CD4-positive, alpha-beta T cell (primary cell): ENCODE measurements around the gene KDM2A. TPM values are rescaled to one million over a fixed set of nuclear protein-coding genes. Genes with fewer than 3 reads are reported as not detected.
A peak's percentile ranks its signal among the peaks of the same experiment; 100 is the strongest.

Source experiments
- ATAC-seq: fragments of 200-7000 bp; cut with Tn5 transposase; one replicate; pipeline ENCODE4 v1.10.0; 2022; ENCODE audit warnings: mild to moderate bottlenecking; ENCODE audit not compliant: poor library complexity
- CTCF ChIA-PET: fragments of 350-600 bp; sonication (Branson Sonifier 250); formaldehyde crosslinking; loops from one replicate; lab custom pipeline; 2021; ENCODE audit warnings: antibody characterized with exemption, inconsistent platforms; lab: Charles Lee
- POLR2A ChIA-PET: fragments of 350-600 bp; sonication (Branson Sonifier 250); formaldehyde crosslinking; loops from one replicate; lab custom pipeline; 2021; ENCODE audit warnings: antibody characterized with exemption, inconsistent platforms; lab: Charles Lee
- DNase-seq, 14 experiments: peaks; one replicate each; pipeline ENCODE4 v3.0.0-alpha.2; 2013 to 2020; ENCODE audit warnings: mixed read lengths in 2 of 14
- H3K27ac ChIP-seq, 2 donors: one replicate each; pipeline versions ENCODE4 v1.5.1 to v1.7.0; 2013; ENCODE audit warnings: low read length in 2 of 2, low read depth in 1 of 2, mild to moderate bottlenecking in 1 of 2
- H3K27me3 ChIP-seq, 2 experiments: 1 replicate in 1 of 2; 2 replicates in 1 of 2; pipeline versions ENCODE4 v1.6.1 to v1.7.0; 2013; ENCODE audit warnings: low read length in 2 of 2, control low read depth in 1 of 2, mild to moderate bottlenecking in 1 of 2, moderate library complexity in 1 of 2; ENCODE audit not compliant: insufficient read depth in 2 of 2, control insufficient read depth in 1 of 2
- H3K36me3 ChIP-seq: one replicate; pipeline ENCODE4 v1.6.1; 2013; ENCODE audit warnings: low read length, control low read depth; ENCODE audit not compliant: insufficient read depth
- H3K4me1 ChIP-seq: one replicate; pipeline ENCODE4 v1.6.1; 2013; ENCODE audit warnings: low read length, control low read depth; ENCODE audit not compliant: insufficient read depth
- H3K4me3 ChIP-seq: one replicate; pipeline ENCODE4 v1.5.1; 2013; ENCODE audit warnings: mild to moderate bottlenecking, low read length, moderate library complexity
- H3K9me3 ChIP-seq, 2 experiments: 1 replicate in 1 of 2; 2 replicates in 1 of 2; pipeline versions ENCODE4 v1.6.1 to v1.7.0; 2013; ENCODE audit warnings: low read length in 2 of 2, mild to moderate bottlenecking in 2 of 2, control low read depth in 1 of 2, moderate library complexity in 1 of 2; ENCODE audit not compliant: control insufficient read depth in 1 of 2, insufficient read depth in 1 of 2
- H3K27ac Mint-ChIP-seq: one replicate; pipeline ENCODE4 v1.8.0; 2020; ENCODE audit warnings: mixed read lengths
- H3K27me3 Mint-ChIP-seq: one replicate; pipeline ENCODE4 v1.8.0; 2021; ENCODE audit warnings: mixed read lengths
- H3K36me3 Mint-ChIP-seq: one replicate; pipeline ENCODE4 v1.8.0; 2021; ENCODE audit warnings: low read depth, mixed read lengths
- H3K4me1 Mint-ChIP-seq: one replicate; pipeline ENCODE4 v1.8.0; 2021; ENCODE audit warnings: low read depth, mixed read lengths
- H3K4me3 Mint-ChIP-seq: one replicate; pipeline ENCODE4 v1.8.0; 2020; ENCODE audit warnings: mild to moderate bottlenecking, mixed read lengths
- H3K9me3 Mint-ChIP-seq: one replicate; pipeline ENCODE4 v1.8.0; 2020; ENCODE audit warnings: mixed read lengths
- CTCF ChIP-seq: fragments of 200-600 bp; IDR thresholded peaks from one replicate; pipeline ENCODE4 v1.8.0; 2022; ENCODE audit warnings: antibody characterized with exemption, mild to moderate bottlenecking
- intact Hi-C, 2 experiments: fragments of 100-400 bp; cut with DNase I in 1 of 2; cut with micrococcal nuclease in 1 of 2; formaldehyde crosslinking; loops; one replicate each; pipeline versions ENCODE4 v1.15.1 to v1.9.0; 2023 to 2025; cut with DNase I, micrococcal nuclease
- total RNA-seq, 174 experiments: library from RNA in 2 of 174; stranded (reverse) in 2 of 174; gene quantifications; one replicate each; pipeline ENCODE4 v1.2.3 and lab custom pipeline; 2021 to 2026

KDM2A gene
- total RNA-seq, 2 experiments from 2014 or later = 410 to 412 TPM

- peaks cover 72% of the 10 kb centered on the region for H3K4me1 ChIP-seq
- POLR2A ChIA-PET = interaction anchor here (0.6 to 8.8 kb wide), 16 partner anchors 8 to 802 kb away, joined by 3 to 188 read pairs (median 8); partner anchors contain the start of genes ANKRD13D, PELI3, POLD4 and PPP1CA
- CTCF ChIA-PET = interaction anchor here (1.0 to 6.7 kb wide), 10 partner anchors 9 to 133 kb away, joined by 3 to 64 read pairs (median 4); partner anchors contain the start of genes ANKRD13D and PPP1CA
- DNase-seq (peak in 11 of 14 experiments; percentile 53 to 81 (median 65)), ATAC-seq (peak; percentile 41)
- H3K9me3 Mint-ChIP-seq = no peaks in the 10 kb centered on the region
- no peak for TF ChIP-seq CTCF
- peaks cover 77% of the 10 kb centered on the region for H3K4me1 Mint-ChIP-seq
- H3K36me3 ChIP-seq = peaks cover 38% of the 10 kb centered on the region
- no peaks in the 10 kb centered on the region for H3K9me3 ChIP-seq
- peak overlapping the region; percentile 98 for H3K4me3 Mint-ChIP-seq
- H3K27ac ChIP-seq = peak overlapping the region; percentile 69 to 90
- H3K27ac Mint-ChIP-seq = peak overlapping the region; percentile 90
- H3K4me3 ChIP-seq = peak overlapping the region; percentile 96
- no peaks in the 10 kb centered on the region for H3K27me3 Mint-ChIP-seq
- peaks cover 56% of the 10 kb centered on the region for H3K36me3 Mint-ChIP-seq
- intact Hi-C loops = loop anchor here in 1 of 2 experiments (1.0 kb wide), 2 partner anchors 9 to 20 kb away; no protein-coding TSS in a partner anchor
- no peaks in the 10 kb centered on the region for H3K27me3 ChIP-seq
Observed at GRCh38 chr11:67268081-67268961, 149.3 kb downstream of the KDM2A start.

- Histone ChIP-seq H3K27me3 (no peaks in the 10 kb centered on the region), H3K9me3 (no peaks in the 10 kb centered on the region), H3K36me3 (peaks cover 43% of the 10 kb centered on the region), H3K4me1 (peaks cover 75% of the 10 kb centered on the region), H3K27ac (peak overlapping the region; percentile 69 to 90), H3K4me3 (peak overlapping the region; percentile 96)
- ATAC-seq (no peak), DNase-seq (peak in 1 of 14 experiments; percentile 4)
- intact Hi-C loops = loop anchor here in 1 of 2 experiments (1.0 kb wide), 2 partner anchors 8 to 19 kb away; no protein-coding TSS in a partner anchor
- peak overlapping the region; percentile 98 for H3K4me3 Mint-ChIP-seq
- H3K4me1 Mint-ChIP-seq = peaks cover 79% of the 10 kb centered on the region
- H3K36me3 Mint-ChIP-seq = peaks cover 56% of the 10 kb centered on the region
- no peaks in the 10 kb centered on the region for H3K9me3 Mint-ChIP-seq
- ChIA-PET CTCF (interaction anchor here (1.1 to 6.7 kb wide), 2 partner anchors 11 to 49 kb away, joined by 3 to 64 read pairs; no protein-coding TSS in a partner anchor), POLR2A (interaction anchor here (3.1 to 8.8 kb wide), 4 partner anchors 9 to 48 kb away, joined by 15 to 188 read pairs (median 52); partner anchors contain the start of gene ANKRD13D)
- H3K27ac Mint-ChIP-seq = peak overlapping the region; percentile 90
- no peak for TF ChIP-seq CTCF
- H3K27me3 Mint-ChIP-seq = no peaks in the 10 kb centered on the region
Observed at GRCh38 chr11:67268962-67269268, 149.9 kb downstream of the KDM2A start.

- H3K27me3 ChIP-seq = no peaks in the 10 kb centered on the region
- intact Hi-C loops = no loop called here
- H3K27ac Mint-ChIP-seq = peak overlapping the region; percentile 90
- H3K4me1 ChIP-seq = peaks cover 82% of the 10 kb centered on the region
- H3K4me3 Mint-ChIP-seq = peak overlapping the region; percentile 98
- ChIA-PET CTCF (interaction anchor here (0.7 to 6.7 kb wide), 5 partner anchors 10 to 113 kb away, joined by 3 to 64 read pairs (median 5); partner anchors contain the start of gene ANKRD13D), POLR2A (interaction anchor here (1.2 to 8.8 kb wide), 8 partner anchors 11 to 84 kb away, joined by 3 to 188 read pairs (median 19); partner anchors contain the start of genes ANKRD13D, POLD4 and SSH3)
- H3K36me3 ChIP-seq = peaks cover 49% of the 10 kb centered on the region
- no peaks in the 10 kb centered on the region for H3K27me3 Mint-ChIP-seq
- no peaks in the 10 kb centered on the region for H3K9me3 ChIP-seq
- peaks cover 62% of the 10 kb centered on the region for H3K36me3 Mint-ChIP-seq
- peak overlapping the region; percentile 96 for H3K4me3 ChIP-seq
- TF ChIP-seq CTCF = no peak
- peak overlapping the region; percentile 69 to 90 for H3K27ac ChIP-seq
- ATAC-seq (no peak), DNase-seq (peak in 2 of 14 experiments; percentile 5 to 16)
- H3K9me3 Mint-ChIP-seq = no peaks in the 10 kb centered on the region
- H3K4me1 Mint-ChIP-seq = peaks cover 78% of the 10 kb centered on the region
Observed at GRCh38 chr11:67269401-67270255, 150.6 kb downstream of the KDM2A start.
